Vagina (tissue), 2 donors: ENCODE data around the gene C2CD2L. TPM values are rescaled to one million over a fixed set of nuclear protein-coding genes. Genes with fewer than 3 reads are reported as not detected.

ENCODE experiments used
- DNase-seq, 2 donors: peaks; one replicate each; pipeline ENCODE4 v3.0.0-alpha.2; 2017; ENCODE audit errors: extremely low spot score in 2 of 2
- H3K27ac ChIP-seq: fragments of 200-600 bp; sonication (generic); one replicate; pipeline ENCODE4 v1.5.1; 2019
- H3K27me3 ChIP-seq: fragments of 200-600 bp; sonication (generic); one replicate; pipeline ENCODE4 v1.5.1; 2019
- H3K36me3 ChIP-seq, 2 donors: fragments of 200-600 bp; sonication (generic); one replicate each; pipeline ENCODE4 v1.5.1; 2017 to 2019
- H3K4me1 ChIP-seq: fragments of 200-600 bp; sonication (generic); one replicate; pipeline ENCODE4 v1.5.1; 2019
- H3K4me3 ChIP-seq, 2 donors: fragments of 200-600 bp; sonication (generic); 1 replicate in 1 of 2; 2 replicates in 1 of 2; pipeline ENCODE4 v1.5.1; 2016 to 2019
- H3K9me3 ChIP-seq: fragments of 200-600 bp; sonication (generic); one replicate; pipeline ENCODE4 v1.5.1; 2019
- CTCF ChIP-seq, 3 experiments: fragments of 450-650 bp in 2 of 3; fragments of 200-600 bp in 1 of 3; sonication (generic) in 1 of 3; IDR thresholded peaks; one replicate each; pipeline ENCODE4 v1.5.1; 2017 to 2019; ENCODE audit warnings: antibody characterized with exemption in 3 of 3, mild to moderate bottlenecking in 2 of 3, moderate library complexity in 2 of 3
- POLR2A ChIP-seq, 2 donors: fragments of 450-650 bp; IDR thresholded peaks; one replicate each; pipeline ENCODE4 v1.6.1; 2017; ENCODE audit warnings: antibody characterized with exemption in 2 of 2, mild to moderate bottlenecking in 2 of 2, moderate library complexity in 2 of 2
- POLR2AphosphoS5 ChIP-seq, 2 donors: sonication (generic); formaldehyde crosslinking; IDR thresholded peaks; one replicate each; pipeline ENCODE4 v1.9.0; 2017; ENCODE audit warnings: antibody characterized with exemption in 2 of 2, mild to moderate bottlenecking in 2 of 2, low read depth in 1 of 2; ENCODE audit not compliant: insufficient read depth in 1 of 2
- intact Hi-C: fragments of 100-400 bp; cut with DNase I; formaldehyde crosslinking; loops from one replicate; pipeline ENCODE4 v1.15.1; 2023
- total RNA-seq: library from RNA; depleted of rRNA; stranded (reverse); fragments of >200 nt; gene quantifications from one replicate; pipeline ENCODE4 v1.2.3, GENCODE V29; 2016

C2CD2L gene
- total RNA-seq, 1 donor from 2014 or later = 7.1 TPM

DNA sequence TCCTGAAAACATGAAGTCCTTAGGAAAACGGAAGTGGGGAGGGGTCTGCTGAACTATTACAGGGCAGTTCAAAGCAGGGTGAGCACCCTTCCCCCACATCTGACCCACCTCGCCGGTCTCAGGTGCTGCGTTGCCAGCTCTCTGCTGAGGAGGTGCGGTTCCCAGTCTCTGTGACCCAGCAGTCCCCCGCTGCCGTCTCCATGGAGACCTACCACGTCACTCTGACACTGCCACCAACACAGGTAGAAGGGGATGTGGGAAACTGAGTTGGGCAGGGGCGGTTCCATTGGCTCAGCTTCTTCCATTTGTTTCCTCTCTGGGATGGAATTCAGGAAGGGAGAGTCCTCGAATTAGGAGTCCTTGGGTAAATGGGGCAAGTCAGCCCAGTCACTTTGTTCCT, 3.3 kb downstream of the C2CD2L start:
- H3K27me3 ChIP-seq = no peaks in the 10 kb centered on the region
- DNase-seq = no peak
- H3K4me1 ChIP-seq = peaks cover 35% of the 10 kb centered on the region
- no peaks in the 10 kb centered on the region for H3K9me3 ChIP-seq
- H3K36me3 ChIP-seq = peaks cover 0 to 39% of the 10 kb centered on the region in 2 donors
- TF ChIP-seq CTCF (IDR thresholded peaks at IDR 0.05) (no peak), POLR2AphosphoS5 (IDR thresholded peaks at IDR 0.05; ENCODE audit: insufficient read depth in 1 of 2, low read depth in 1 of 2) (no peak), POLR2A (IDR thresholded peaks at IDR 0.05) (no peak)
- H3K4me3 ChIP-seq = no peak overlapping the region
- no peak overlapping the region for H3K27ac ChIP-seq
- intact Hi-C loops = no loop called here

DNA sequence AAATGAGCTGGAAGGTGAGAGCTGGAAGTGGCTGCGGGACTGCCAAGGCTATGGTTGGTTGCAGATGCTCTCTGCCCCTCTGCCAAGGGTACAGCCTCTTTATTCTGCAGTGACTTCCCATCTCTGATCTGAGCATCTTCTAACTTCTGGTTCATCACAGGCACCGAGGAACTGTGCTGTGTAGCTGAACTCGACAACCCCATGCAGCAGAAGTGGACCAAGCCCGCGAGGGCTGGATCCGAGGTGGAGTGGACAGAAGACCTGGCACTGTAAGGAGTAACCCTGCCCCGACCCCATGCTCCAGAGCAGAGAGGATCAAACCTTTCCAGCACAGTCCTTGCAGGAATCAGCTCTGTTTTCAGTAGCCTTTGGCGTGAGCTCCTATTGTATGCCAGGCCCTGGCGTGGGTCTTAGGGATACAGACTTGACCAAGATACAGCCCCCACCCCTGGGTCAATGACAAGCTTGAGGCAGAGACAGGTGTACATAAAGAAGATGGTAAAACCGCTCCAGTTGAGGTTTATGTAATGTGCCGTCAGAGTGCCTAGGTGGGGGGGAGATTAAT, 4.3 kb downstream of the C2CD2L start:
- DNase-seq = peak in 1 of 2 donors; percentile 81
- Histone ChIP-seq H3K4me1 (peaks cover 30% of the 10 kb centered on the region), H3K36me3 (peaks cover 0 to 39% of the 10 kb centered on the region in 2 donors), H3K4me3 (no peak overlapping the region), H3K27ac (no peak overlapping the region), H3K27me3 (no peaks in the 10 kb centered on the region), H3K9me3 (no peaks in the 10 kb centered on the region)
- intact Hi-C loops = no loop called here
- TF ChIP-seq CTCF (IDR thresholded peaks at IDR 0.05) = no peak
- TF ChIP-seq POLR2A (IDR thresholded peaks at IDR 0.05) = no peak
- no peak for TF ChIP-seq POLR2AphosphoS5 (IDR thresholded peaks at IDR 0.05; ENCODE audit: insufficient read depth in 1 of 2, low read depth in 1 of 2)

GRCh38 chr11:119112314-119113020, 5.3 kb downstream of the C2CD2L start:
- peaks cover 25% of the 10 kb centered on the region for H3K4me1 ChIP-seq
- intact Hi-C loops = no loop called here
- no peaks in the 10 kb centered on the region for H3K27me3 ChIP-seq
- no peaks in the 10 kb centered on the region for H3K9me3 ChIP-seq
- DNase-seq = peak in 1 of 2 donors; percentile 76
- peaks cover 0 to 39% of the 10 kb centered on the region in 2 donors for H3K36me3 ChIP-seq
- no peak overlapping the region for H3K27ac ChIP-seq
- no peak overlapping the region for H3K4me3 ChIP-seq
- TF ChIP-seq POLR2AphosphoS5 (IDR thresholded peaks at IDR 0.05; ENCODE audit: insufficient read depth in 1 of 2, low read depth in 1 of 2) (no peak), POLR2A (IDR thresholded peaks at IDR 0.05) (no peak), CTCF (IDR thresholded peaks at IDR 0.05) (no peak)

GRCh38 chr11:119113716-119114115, 6.6 kb downstream of the C2CD2L start:
- no peaks in the 10 kb centered on the region for H3K9me3 ChIP-seq
- H3K36me3 ChIP-seq = peaks cover 0 to 39% of the 10 kb centered on the region in 2 donors
- intact Hi-C loops = no loop called here
- H3K4me1 ChIP-seq = peaks cover 16% of the 10 kb centered on the region
- peak in 1 of 2 donors; percentile 70 for DNase-seq
- H3K27me3 ChIP-seq = no peaks in the 10 kb centered on the region
- H3K27ac ChIP-seq = no peak overlapping the region
- H3K4me3 ChIP-seq = no peak overlapping the region
- TF ChIP-seq POLR2A (IDR thresholded peaks at IDR 0.05) (no peak), CTCF (IDR thresholded peaks at IDR 0.05) (no peak), POLR2AphosphoS5 (IDR thresholded peaks at IDR 0.05; ENCODE audit: insufficient read depth in 1 of 2, low read depth in 1 of 2) (no peak)

- peaks cover 0 to 39% of the 10 kb centered on the region in 2 donors for H3K36me3 ChIP-seq
- H3K27ac ChIP-seq = no peak overlapping the region
- H3K4me1 ChIP-seq = peaks cover 10% of the 10 kb centered on the region
- DNase-seq = no peak
- intact Hi-C loops = no loop called here
- H3K27me3 ChIP-seq = no peaks in the 10 kb centered on the region
- no peak overlapping the region for H3K4me3 ChIP-seq
- TF ChIP-seq POLR2AphosphoS5 (IDR thresholded peaks at IDR 0.05; ENCODE audit: insufficient read depth in 1 of 2, low read depth in 1 of 2) = no peak
- TF ChIP-seq CTCF (IDR thresholded peaks at IDR 0.05) = no peak
- no peak for TF ChIP-seq POLR2A (IDR thresholded peaks at IDR 0.05)
- no peaks in the 10 kb centered on the region for H3K9me3 ChIP-seq
Measured at GRCh38 chr11:119114351-119114750, 7.2 kb downstream of the C2CD2L start.
